Activated naive CD4-positive, alpha-beta T cell treated with anti-CD3 and anti-CD28 coated beads, Interleukin-2, amount 50 U/mL, for 16 hours (primary cell): ENCODE measurements around the gene ITGA5.

Experiments used
- DNase-seq: peaks from one replicate; pipeline ENCODE4 v3.0.0-alpha.2; 2020

Gene ITGA5

GRCh38 chr12:54430471-54431069 is 11.5 kb upstream of the ITGA5 start:
- no peak for DNase-seq

GRCh38 chr12:54429014-54429471 is 10.0 kb upstream of the ITGA5 start:
- DNase-seq: no peak

- DNase-seq: no peak
Measured at GRCh38 chr12:54428050-54429013, 9.3 kb upstream of the ITGA5 start.

GRCh38 chr12:54427106-54427505 is 8.0 kb upstream of the ITGA5 start:
- no peak for DNase-seq

- no peak for DNase-seq
Measured at GRCh38 chr12:54426690-54427089, 7.6 kb upstream of the ITGA5 start.

- no peak for DNase-seq
Measured at GRCh38 chr12:54425702-54426101, 6.6 kb upstream of the ITGA5 start.

- DNase-seq: no peak
Measured at GRCh38 chr12:54424224-54424623, 5.2 kb upstream of the ITGA5 start.

GRCh38 chr12:54423816-54424150 is 4.7 kb upstream of the ITGA5 start:
- DNase-seq: no peak

GRCh38 chr12:54421879-54422250 is 2.8 kb upstream of the ITGA5 start:
- DNase-seq: no peak

GRCh38 chr12:54421175-54421878 is 2.3 kb upstream of the ITGA5 start:
- DNase-seq: no peak

GRCh38 chr12:54420766-54421144 is 1.7 kb upstream of the ITGA5 start:
- no peak for DNase-seq

- no peak for DNase-seq
Measured at GRCh38 chr12:54418441-54419087, 502 bp downstream of the ITGA5 start.

- no peak for DNase-seq
Measured at GRCh38 chr12:54417712-54418440, 1.2 kb downstream of the ITGA5 start.

- no peak for DNase-seq
Measured at GRCh38 chr12:54416687-54417603, 2.1 kb downstream of the ITGA5 start.

- no peak for DNase-seq
Measured at GRCh38 chr12:54415221-54415929, 3.7 kb downstream of the ITGA5 start.

GRCh38 chr12:54413284-54414190 is 5.5 kb downstream of the ITGA5 start:
- DNase-seq: peak; percentile 43

- no peak for DNase-seq
Measured at GRCh38 chr12:54412786-54413185, 6.3 kb downstream of the ITGA5 start.

- no peak for DNase-seq
Measured at GRCh38 chr12:54412348-54412747, 6.7 kb downstream of the ITGA5 start.

GRCh38 chr12:54411391-54412241 is 7.5 kb downstream of the ITGA5 start:
- peak; percentile 65 for DNase-seq
